WERI-Rb-1 (cell line): Measurements from ENCODE around the gene PHRF1.

Source experiments
- DNase-seq: peaks from one replicate; pipeline ENCODE4 v3.0.0-alpha.2; 2020
- H3K27ac ChIP-seq: fragments of 250-450 bp; sonication (Bioruptor Pico); 2 replicates; pipeline ENCODE4 v1.5.1; 2020; ENCODE audit warnings: mild to moderate bottlenecking, moderate library complexity
- H3K27me3 ChIP-seq: fragments of 250-450 bp; sonication (Bioruptor Pico); 2 replicates; pipeline ENCODE4 v1.5.1; 2021; ENCODE audit warnings: mild to moderate bottlenecking, low read depth, moderate library complexity; ENCODE audit not compliant: insufficient read depth, severe bottlenecking
- H3K36me3 ChIP-seq: fragments of 250-450 bp; sonication (Bioruptor Pico); 2 replicates; pipeline ENCODE4 v1.5.1; 2020; ENCODE audit warnings: mild to moderate bottlenecking, moderate library complexity
- H3K4me3 ChIP-seq: 2 replicates; pipeline ENCODE4 v1.5.1; 2011; ENCODE audit warnings: low read depth, mild to moderate bottlenecking, control low read depth, low read length
- H3K9me3 ChIP-seq: fragments of 250-450 bp; sonication (Bioruptor Pico); 2 replicates; pipeline ENCODE4 v1.5.1; 2021; ENCODE audit warnings: mild to moderate bottlenecking, moderate library complexity; ENCODE audit not compliant: severe bottlenecking
- CTCF ChIP-seq: IDR thresholded peaks from 2 replicates; pipeline ENCODE4 v1.5.1; 2011; ENCODE audit warnings: low read depth, mild to moderate bottlenecking, control low read depth, inconsistent platforms, low read length

PHRF1 gene

GRCh38 chr11:603154-603553, 26.9 kb downstream of the PHRF1 start:
- no peaks in the 10 kb centered on the region for H3K9me3 ChIP-seq
- DNase-seq = no peak
- no peaks in the 10 kb centered on the region for H3K27me3 ChIP-seq
- H3K36me3 ChIP-seq = peaks cover 89% of the 10 kb centered on the region
- no peak overlapping the region for H3K27ac ChIP-seq
- H3K4me3 ChIP-seq = no peak overlapping the region
- TF ChIP-seq CTCF = no peak

GRCh38 chr11:605286-606129, 29.2 kb downstream of the PHRF1 start:
- no peak overlapping the region for H3K27ac ChIP-seq
- H3K9me3 ChIP-seq = no peaks in the 10 kb centered on the region
- TF ChIP-seq CTCF = no peak
- H3K4me3 ChIP-seq = no peak overlapping the region
- H3K36me3 ChIP-seq = peaks cover 96% of the 10 kb centered on the region
- no peak for DNase-seq
- H3K27me3 ChIP-seq = no peaks in the 10 kb centered on the region

- no peak overlapping the region for H3K27ac ChIP-seq
- no peak overlapping the region for H3K4me3 ChIP-seq
- no peaks in the 10 kb centered on the region for H3K27me3 ChIP-seq
- H3K9me3 ChIP-seq = no peaks in the 10 kb centered on the region
- no peak for DNase-seq
- TF ChIP-seq CTCF = no peak
- H3K36me3 ChIP-seq = peaks cover 96% of the 10 kb centered on the region
These were observed 30.0 kb downstream of the PHRF1 start for GRCh38 chr11:606245-606644.

GRCh38 chr11:607020-607780, 30.9 kb downstream of the PHRF1 start:
- DNase-seq = no peak
- Histone ChIP-seq H3K4me3 (no peak overlapping the region), H3K36me3 (peaks cover 96% of the 10 kb centered on the region), H3K27ac (no peak overlapping the region), H3K9me3 (no peaks in the 10 kb centered on the region), H3K27me3 (no peaks in the 10 kb centered on the region)
- TF ChIP-seq CTCF = no peak

- Histone ChIP-seq H3K36me3 (peaks cover 98% of the 10 kb centered on the region), H3K27me3 (no peaks in the 10 kb centered on the region), H3K4me3 (no peak overlapping the region), H3K27ac (no peak overlapping the region), H3K9me3 (no peaks in the 10 kb centered on the region)
- TF ChIP-seq CTCF = no peak
- DNase-seq = no peak
These were observed 31.8 kb downstream of the PHRF1 start for GRCh38 chr11:607971-608659.
